ENCODE data around the gene ZNF501.

DNA sequence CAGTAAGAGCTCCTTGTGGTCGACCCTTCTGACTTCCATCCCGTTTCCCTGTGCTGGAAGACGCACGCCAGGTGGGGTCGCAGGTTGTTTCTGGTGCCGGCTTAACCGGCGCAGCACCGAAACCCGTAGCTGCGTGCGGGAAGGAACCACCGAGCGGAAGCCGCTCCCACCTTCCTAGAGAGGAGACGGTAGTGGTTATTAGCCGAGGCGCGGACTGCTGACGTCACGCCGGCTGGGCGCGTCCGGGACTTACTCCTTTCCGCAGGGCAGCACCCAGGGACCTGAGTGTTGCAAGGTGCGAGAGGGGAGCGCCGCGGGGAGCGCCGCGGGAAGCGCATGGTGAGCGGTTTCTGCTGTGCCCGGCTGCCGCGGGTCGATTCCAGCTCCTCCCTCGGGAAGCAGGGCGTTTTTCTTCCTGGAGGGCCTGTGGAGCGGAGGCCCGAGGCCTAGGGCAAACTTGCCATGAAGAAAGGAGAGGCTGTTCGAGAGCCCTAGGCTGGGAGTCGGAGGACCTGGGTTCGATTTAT, at the start of gene ZNF501:
- TF ChIP-seq, protein P1, sequence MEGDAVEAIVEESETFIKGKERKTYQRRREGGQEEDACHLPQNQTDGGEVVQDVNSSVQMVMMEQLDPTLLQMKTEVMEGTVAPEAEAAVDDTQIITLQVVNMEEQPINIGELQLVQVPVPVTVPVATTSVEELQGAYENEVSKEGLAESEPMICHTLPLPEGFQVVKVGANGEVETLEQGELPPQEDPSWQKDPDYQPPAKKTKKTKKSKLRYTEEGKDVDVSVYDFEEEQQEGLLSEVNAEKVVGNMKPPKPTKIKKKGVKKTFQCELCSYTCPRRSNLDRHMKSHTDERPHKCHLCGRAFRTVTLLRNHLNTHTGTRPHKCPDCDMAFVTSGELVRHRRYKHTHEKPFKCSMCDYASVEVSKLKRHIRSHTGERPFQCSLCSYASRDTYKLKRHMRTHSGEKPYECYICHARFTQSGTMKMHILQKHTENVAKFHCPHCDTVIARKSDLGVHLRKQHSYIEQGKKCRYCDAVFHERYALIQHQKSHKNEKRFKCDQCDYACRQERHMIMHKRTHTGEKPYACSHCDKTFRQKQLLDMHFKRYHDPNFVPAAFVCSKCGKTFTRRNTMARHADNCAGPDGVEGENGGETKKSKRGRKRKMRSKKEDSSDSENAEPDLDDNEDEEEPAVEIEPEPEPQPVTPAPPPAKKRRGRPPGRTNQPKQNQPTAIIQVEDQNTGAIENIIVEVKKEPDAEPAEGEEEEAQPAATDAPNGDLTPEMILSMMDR (IDR thresholded peaks at IDR 0.05 in 8 of 11, conservative IDR thresholded peaks at IDR 0.05 in 3 of 11), result no peak
- TF ChIP-seq POLR2A (IDR thresholded peaks at IDR 0.05), result no peak
